Measurements from ENCODE around the gene PTPRM. TPM values are rescaled to one million over a fixed set of nuclear protein-coding genes. Genes with fewer than 3 reads are reported as not detected.

Gene PTPRM
- total and polyA plus RNA-seq, 2 of the 8 experiments (the other 6 are each of a cell fraction or from before 2014, with no cell fraction given): 4.1 to 7.0 TPM

DNA sequence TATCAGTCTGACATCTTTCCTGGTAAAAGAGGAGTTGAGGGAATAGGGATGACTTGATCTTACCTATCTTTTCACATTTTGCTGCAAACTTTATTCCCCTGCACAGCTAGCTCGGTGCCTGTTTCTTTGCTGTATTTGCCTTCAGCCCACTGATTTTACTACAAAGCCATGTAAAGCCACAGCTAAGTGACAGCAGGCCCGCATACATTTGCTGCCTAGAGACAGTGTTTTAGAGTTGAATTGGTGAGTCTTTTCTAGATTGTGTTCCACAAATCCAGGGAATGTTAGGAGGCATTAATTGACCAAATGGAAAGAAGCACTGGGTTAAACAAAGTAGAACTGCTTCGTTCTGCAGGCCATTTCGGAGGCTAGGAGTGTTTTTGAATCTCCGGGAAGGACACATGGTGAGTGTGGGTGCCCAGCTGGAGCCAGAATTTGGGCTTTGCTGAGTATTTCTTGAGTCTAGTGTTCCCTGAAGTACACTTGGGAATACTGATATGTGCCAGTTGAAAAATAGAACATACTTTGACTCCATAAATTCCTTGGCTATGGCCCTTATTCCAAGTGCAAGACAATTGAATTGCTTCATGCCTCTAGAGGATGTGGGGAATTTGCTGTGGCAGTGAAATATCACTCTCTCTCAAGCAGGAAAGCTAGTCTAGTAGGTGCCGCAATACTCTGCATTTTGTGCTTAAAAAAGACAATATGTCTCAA, 329.8 kb downstream of the PTPRM start:
- Histone ChIP-seq H2BK20ac (ENCODE audit: low read length) (no peak overlapping the region), H3K27ac (ENCODE audit: low read depth, low read length) (no peak overlapping the region), H3K4me1 (replicated peaks in 1 of 4; ENCODE audit: control insufficient read depth in 3 of 4, insufficient read depth in 4 of 4, low read length in 3 of 4) (peaks cover 0 to 5% (median 3%) of the 10 kb centered on the region in 4 experiments; a peak in 2 of 7 replicates)
- TF ChIP-seq ASH2L (IDR thresholded peaks at IDR 0.05; ENCODE audit: low read length) (no peak), MAFK (IDR thresholded peaks at IDR 0.05; ENCODE audit: low read depth, low read length) (no peak), CHD1 (IDR thresholded peaks at IDR 0.05; ENCODE audit: low read depth, low read length) (no peak), CHD2 (IDR thresholded peaks at IDR 0.05; ENCODE audit: low read length) (no peak), EGR1 (IDR thresholded peaks at IDR 0.05; ENCODE audit: borderline replicate concordance, low read depth, low read length) (no peak), HDAC2 (IDR thresholded peaks at IDR 0.05; ENCODE audit: borderline replicate concordance in 1 of 2, low read depth in 2 of 2, low read length in 2 of 2) (no peak), BRCA1 (IDR thresholded peaks at IDR 0.05; ENCODE audit: low read depth, low read length) (no peak), SAP30 (IDR thresholded peaks at IDR 0.05; ENCODE audit: insufficient read depth, insufficient replicate concordance, low read length) (no peak), CREB1 (IDR thresholded peaks at IDR 0.05) (no peak), POLR2A (IDR thresholded peaks at IDR 0.05; ENCODE audit: control extremely low read depth in 1 of 2, low read depth in 2 of 2, low read length in 2 of 2) (no peak), RAD21 (IDR thresholded peaks at IDR 0.05 in 1 of 2, conservative IDR thresholded peaks at IDR 0.05 in 1 of 2; ENCODE audit: low read depth in 2 of 2, low read length in 2 of 2) (no peak), CTBP2 (IDR thresholded peaks at IDR 0.05; ENCODE audit: borderline replicate concordance, insufficient read depth, insufficient read length, low read length) (no peak), TAF1 (IDR thresholded peaks at IDR 0.05; ENCODE audit: low read depth, low read length) (no peak), CEBPB (IDR thresholded peaks at IDR 0.05; ENCODE audit: low read depth, low read length) (no peak)

More for the DNA sequence above, 329.8 kb downstream of the PTPRM start:
- Histone ChIP-seq H4K91ac (replicated peaks; ENCODE audit: insufficient read length, low read length) (no peak overlapping the region), H4K5ac (ENCODE audit: insufficient read length, low read depth, low read length) (no peak overlapping the region), H3K23me2 (ENCODE audit: low read depth, low read length) (no peaks in the 10 kb centered on the region), H2BK15ac (ENCODE audit: low read length) (no peak overlapping the region), H3K36me3 (ENCODE audit: control insufficient read depth in 2 of 4, insufficient read depth in 4 of 4, low read length in 3 of 4) (no peaks in the 10 kb centered on the region), H3K27me3 (replicated peaks in 1 of 4; ENCODE audit: control insufficient read depth in 3 of 4, extremely low read depth in 1 of 4, insufficient read depth in 3 of 4, low read length in 3 of 4) (no peaks in the 10 kb centered on the region), H4K20me1 (replicated peaks in 1 of 2; ENCODE audit: control insufficient read depth in 1 of 2, insufficient read depth in 2 of 2, low read length in 2 of 2) (no peaks in the 10 kb centered on the region), H3K18ac (ENCODE audit: extremely low read depth, low read length) (no peak overlapping the region), H3K4me3 (ENCODE audit: extremely low read depth in 1 of 4, insufficient read depth in 2 of 4, low read depth in 3 of 4, low read length in 4 of 4) (no peak overlapping the region), H2BK120ac (replicated peaks; ENCODE audit: low read depth, low read length) (no peak overlapping the region), H4K8ac (ENCODE audit: extremely low read depth, insufficient read depth, low read length) (no peak overlapping the region), H3K4me2 (ENCODE audit: insufficient read depth in 1 of 2, low read depth in 2 of 2, low read length in 2 of 2) (no peak overlapping the region), H3K9ac (replicated peaks in 1 of 4; ENCODE audit: extremely low read depth in 1 of 4, low read depth in 3 of 4, low read length in 3 of 4) (no peak overlapping the region), H3K79me2 (ENCODE audit: control insufficient read depth in 1 of 2, insufficient read depth in 2 of 2, low read length in 2 of 2) (no peaks in the 10 kb centered on the region), H3K4ac (replicated peaks; ENCODE audit: insufficient read length, low read depth, low read length) (no peak overlapping the region), H3K56ac (replicated peaks; ENCODE audit: insufficient read length, low read depth, low read length) (no peak overlapping the region), H2BK5ac (ENCODE audit: low read depth, low read length) (no peak overlapping the region), H3K23ac (ENCODE audit: insufficient read length) (no peak overlapping the region), H2AFZ (ENCODE audit: low read length) (no peak overlapping the region), H3K14ac (ENCODE audit: insufficient read length) (no peak overlapping the region), H3K9me3 (ENCODE audit: insufficient read depth in 2 of 2, low read depth in 1 of 2, low read length in 1 of 2) (no peaks in the 10 kb centered on the region), H3K79me1 (ENCODE audit: low read depth, low read length) (no peaks in the 10 kb centered on the region), H2BK12ac (ENCODE audit: low read depth, low read length) (no peak overlapping the region), H2AK5ac (ENCODE audit: low read depth, low read length) (no peak overlapping the region)
- FAIRE-seq: no peak
- ChIA-PET CTCF (ENCODE audit: partially characterized antibody) (interaction anchor here (0.6 to 1.5 kb wide), 5 partner anchors 27 to 624 kb away, joined by 3 read pairs; no protein-coding TSS in a partner anchor), POLR2A (ENCODE audit: partially characterized antibody) (no interaction called here)
- 86% methylated on average over 6 of the region's 6 CpGs; no CpG with 5 or more reads in 1 of the 2 experiments for WGBS, 2 experiments (ENCODE audit: extremely low coverage in 1 of 2, insufficient coverage in 1 of 2, insufficient read length in 1 of 2, insufficient replicate concordance in 2 of 2, low coverage in 1 of 2, low lambda C conversion rate in 2 of 2, missing lambda C conversion rate in 1 of 2)
- DNase-seq (ENCODE audit: low read depth in 1 of 2, low spot score in 2 of 2): no peak
